Large intestine (tissue), 3 donors: Measurements from ENCODE around the gene TFB1M. TPM values are rescaled to one million over a fixed set of nuclear protein-coding genes. Genes with fewer than 3 reads are reported as not detected.
A peak's percentile ranks its signal among the peaks of the same experiment; 100 is the strongest.
"Not testable (repeated sequence)": the region's sequence is repeated elsewhere in the genome, so short reads cannot be mapped to it uniquely, and the experiment has no call there.

Source experiments
- DNase-seq, 2 donors: peaks; one replicate each; pipeline versions ENCODE4 v3.0.0 to v3.0.0-alpha.2; 2013
- H3K27ac ChIP-seq: one replicate; pipeline ENCODE4 v1.5.1; 2013; ENCODE audit warnings: low read length
- H3K27me3 ChIP-seq: 2 replicates; pipeline ENCODE4 v1.6.1; 2013; ENCODE audit warnings: low read length; ENCODE audit not compliant: control insufficient read depth, insufficient read depth
- H3K36me3 ChIP-seq: 2 replicates; pipeline ENCODE4 v1.6.1; 2013; ENCODE audit warnings: low read length; ENCODE audit not compliant: control insufficient read depth, insufficient read depth
- H3K4me1 ChIP-seq: one replicate; pipeline ENCODE4 v1.6.1; 2013; ENCODE audit warnings: low read length; ENCODE audit not compliant: control insufficient read depth, insufficient read depth
- H3K4me3 ChIP-seq: one replicate; pipeline ENCODE4 v1.5.1; 2013; ENCODE audit warnings: low read length
- H3K9me3 ChIP-seq: one replicate; pipeline ENCODE4 v1.6.1; 2013; ENCODE audit warnings: mild to moderate bottlenecking, low read depth, low read length, moderate library complexity; ENCODE audit not compliant: control insufficient read depth
- WGBS: methylation state at CpG from one replicate; pipeline ENCODE4 v1.1.5; 2013; ENCODE audit warnings: low lambda C conversion rate; ENCODE audit not compliant: insufficient coverage; 5-methylcytosine and 5-hydroxymethylcytosine counted together
- polyA plus RNA-seq: library from polyadenylated mRNA; unstranded; fragments of 120-200 nt; gene quantifications from one replicate; pipeline ENCODE4 v1.2.1, GENCODE V29; 2013

The TFB1M gene
- polyA plus RNA-seq, 1 donor = 17.8 TPM

DNA sequence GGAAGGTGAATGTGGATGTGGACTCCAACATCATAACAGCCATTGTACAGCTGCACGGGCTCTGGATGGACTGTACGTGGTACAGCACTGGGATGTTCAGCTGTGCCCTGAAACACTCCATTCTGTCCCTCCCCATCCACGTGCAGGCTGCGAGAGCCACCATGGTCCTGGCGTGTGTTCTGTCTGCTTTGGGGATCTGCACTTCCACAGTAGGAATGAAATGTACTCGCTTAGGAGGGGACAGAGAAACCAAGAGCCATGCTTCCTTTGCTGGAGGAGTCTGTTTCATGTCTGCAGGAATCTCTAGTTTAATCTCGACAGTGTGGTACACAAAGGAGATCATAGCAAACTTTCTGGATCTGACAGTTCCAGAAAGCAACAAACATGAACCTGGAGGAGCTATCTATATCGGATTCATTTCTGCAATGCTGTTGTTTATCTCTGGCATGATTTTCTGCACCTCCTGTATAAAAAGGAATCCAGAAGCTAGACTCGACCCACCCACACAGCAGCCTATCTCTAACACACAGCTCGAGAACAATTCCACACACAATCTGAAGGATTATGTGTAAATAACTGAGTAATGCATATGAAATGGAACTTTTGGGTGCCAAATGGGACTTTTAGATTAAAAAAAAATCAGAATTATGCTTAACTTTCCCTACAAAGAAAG, 38.3 kb downstream of the TFB1M start:
- Histone ChIP-seq H3K36me3 (peaks cover 30% of the 10 kb centered on the region), H3K27me3 (no peaks in the 10 kb centered on the region), H3K4me1 (no peaks in the 10 kb centered on the region), H3K9me3 (no peaks in the 10 kb centered on the region), H3K4me3 (no peak overlapping the region), H3K27ac (no peak overlapping the region)
- no peak for DNase-seq
- 86% methylated on average over 1 of the region's 10 CpGs for WGBS

GRCh38 chr6:155274533-155274932, 39.8 kb downstream of the TFB1M start:
- no peaks in the 10 kb centered on the region for H3K4me1 ChIP-seq
- no peak overlapping the region for H3K27ac ChIP-seq
- no CpG with 5 or more reads among the region's 1 CpG for WGBS
- no peak for DNase-seq
- H3K9me3 ChIP-seq = no peaks in the 10 kb centered on the region
- H3K36me3 ChIP-seq = peaks cover 24% of the 10 kb centered on the region
- no peaks in the 10 kb centered on the region for H3K27me3 ChIP-seq
- H3K4me3 ChIP-seq = no peak overlapping the region

DNA sequence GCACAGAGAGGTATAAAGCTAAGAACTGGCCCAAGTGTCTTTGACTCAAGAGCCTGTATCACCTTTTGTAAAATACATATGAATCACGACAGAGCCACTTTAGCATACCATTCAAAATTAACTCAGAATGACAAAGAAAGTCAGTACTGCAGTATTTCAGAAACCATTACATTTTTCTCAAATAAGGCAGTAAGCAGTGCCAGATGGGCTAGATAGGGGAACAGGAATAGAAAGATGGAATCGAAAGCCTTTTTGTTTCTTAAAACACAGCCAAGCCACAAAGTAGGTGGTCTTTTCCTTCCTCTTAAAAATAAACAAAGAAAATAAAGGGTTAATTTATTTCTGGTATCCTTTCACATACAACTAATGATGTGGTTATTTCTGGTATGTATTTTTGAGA, 40.2 kb downstream of the TFB1M start:
- no peaks in the 10 kb centered on the region for H3K27me3 ChIP-seq
- H3K9me3 ChIP-seq = no peaks in the 10 kb centered on the region
- H3K4me1 ChIP-seq = no peaks in the 10 kb centered on the region
- DNase-seq = no peak
- no peak overlapping the region for H3K4me3 ChIP-seq
- no peak overlapping the region for H3K27ac ChIP-seq
- WGBS = no CpG with 5 or more reads among the region's 2 CpGs
- peaks cover 22% of the 10 kb centered on the region for H3K36me3 ChIP-seq

DNA sequence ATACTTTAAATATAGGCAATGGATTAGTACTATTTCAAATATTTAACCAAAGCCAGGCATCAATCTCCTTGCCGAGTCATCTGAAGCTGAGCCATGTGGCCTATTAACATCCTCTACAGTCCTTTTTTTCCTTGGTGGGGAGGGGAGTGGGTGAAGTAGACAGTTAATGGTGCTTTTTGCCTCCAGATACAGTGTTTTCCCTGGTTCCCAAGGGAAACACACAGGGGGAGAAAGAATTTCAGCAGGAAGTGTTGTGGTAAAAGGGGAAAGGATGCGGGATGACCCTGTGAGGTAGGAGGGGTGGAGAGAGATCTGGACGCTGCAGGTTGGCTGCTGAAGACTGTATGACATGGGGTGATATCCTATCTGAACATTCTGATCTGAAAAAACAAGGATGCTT, 40.9 kb downstream of the TFB1M start:
- Histone ChIP-seq H3K4me1 (no peaks in the 10 kb centered on the region), H3K4me3 (no peak overlapping the region), H3K9me3 (no peaks in the 10 kb centered on the region), H3K27me3 (no peaks in the 10 kb centered on the region), H3K36me3 (peaks cover 21% of the 10 kb centered on the region), H3K27ac (no peak overlapping the region)
- DNase-seq = peak; percentile 9 to 31
- 20% methylated on average over 1 of the region's 3 CpGs for WGBS

GRCh38 chr6:155272353-155273232, 41.7 kb downstream of the TFB1M start:
- no peak overlapping the region for H3K4me3 ChIP-seq
- H3K4me1 ChIP-seq = no peaks in the 10 kb centered on the region
- H3K9me3 ChIP-seq = no peaks in the 10 kb centered on the region
- 83% methylated on average over 1 of the region's 8 CpGs for WGBS
- no peak overlapping the region for H3K27ac ChIP-seq
- H3K27me3 ChIP-seq = no peaks in the 10 kb centered on the region
- H3K36me3 ChIP-seq = peaks cover 16% of the 10 kb centered on the region
- peak in 1 of 2 donors; percentile 12 for DNase-seq

- no peaks in the 10 kb centered on the region for H3K9me3 ChIP-seq
- H3K36me3 ChIP-seq = peaks cover 16% of the 10 kb centered on the region
- no peaks in the 10 kb centered on the region for H3K4me1 ChIP-seq
- H3K4me3 ChIP-seq = no peak overlapping the region
- H3K27me3 ChIP-seq = no peaks in the 10 kb centered on the region
- no peak for DNase-seq
- no peak overlapping the region for H3K27ac ChIP-seq
These were observed 43.1 kb downstream of the TFB1M start for GRCh38 chr6:155271145-155271544.

DNA sequence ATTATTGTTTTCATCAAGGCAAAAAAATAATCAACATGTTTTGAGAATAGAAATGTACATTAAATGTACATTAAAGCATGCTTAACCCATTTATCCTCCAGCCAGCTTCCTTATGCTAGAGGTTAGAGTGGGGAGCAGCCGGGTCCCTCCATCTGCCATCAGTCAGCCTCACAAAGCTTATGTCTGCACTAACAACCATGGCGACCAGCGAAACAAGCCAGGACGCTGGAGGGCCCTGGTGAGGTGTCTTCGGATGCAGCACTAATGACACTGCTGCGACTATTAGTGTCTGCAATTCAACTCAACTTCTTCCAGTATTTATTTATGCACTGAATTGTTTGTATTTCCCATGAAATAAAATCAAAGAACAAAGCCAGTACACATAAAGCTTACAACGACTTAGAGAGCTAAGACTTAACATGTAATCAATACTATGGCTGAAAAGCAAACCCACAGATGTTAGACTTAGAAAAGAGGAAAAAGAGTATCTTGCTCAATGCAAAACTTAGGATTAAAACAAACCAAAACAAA, 43.7 kb downstream of the TFB1M start:
- Histone ChIP-seq H3K27me3 (no peaks in the 10 kb centered on the region), H3K4me1 (no peaks in the 10 kb centered on the region), H3K4me3 (no peak overlapping the region), H3K27ac (no peak overlapping the region), H3K9me3 (no peaks in the 10 kb centered on the region), H3K36me3 (peaks cover 11% of the 10 kb centered on the region)
- no peak for DNase-seq
- no CpG with 5 or more reads among the region's 7 CpGs for WGBS

- no peak for DNase-seq
- Histone ChIP-seq H3K4me3 (no peak overlapping the region), H3K4me1 (no peaks in the 10 kb centered on the region), H3K27ac (no peak overlapping the region), H3K36me3 (peaks cover 9% of the 10 kb centered on the region), H3K9me3 (no peaks in the 10 kb centered on the region), H3K27me3 (no peaks in the 10 kb centered on the region)
- no CpG with 5 or more reads among the region's 3 CpGs for WGBS
These were observed 44.5 kb downstream of the TFB1M start for GRCh38 chr6:155269765-155270164.

DNA sequence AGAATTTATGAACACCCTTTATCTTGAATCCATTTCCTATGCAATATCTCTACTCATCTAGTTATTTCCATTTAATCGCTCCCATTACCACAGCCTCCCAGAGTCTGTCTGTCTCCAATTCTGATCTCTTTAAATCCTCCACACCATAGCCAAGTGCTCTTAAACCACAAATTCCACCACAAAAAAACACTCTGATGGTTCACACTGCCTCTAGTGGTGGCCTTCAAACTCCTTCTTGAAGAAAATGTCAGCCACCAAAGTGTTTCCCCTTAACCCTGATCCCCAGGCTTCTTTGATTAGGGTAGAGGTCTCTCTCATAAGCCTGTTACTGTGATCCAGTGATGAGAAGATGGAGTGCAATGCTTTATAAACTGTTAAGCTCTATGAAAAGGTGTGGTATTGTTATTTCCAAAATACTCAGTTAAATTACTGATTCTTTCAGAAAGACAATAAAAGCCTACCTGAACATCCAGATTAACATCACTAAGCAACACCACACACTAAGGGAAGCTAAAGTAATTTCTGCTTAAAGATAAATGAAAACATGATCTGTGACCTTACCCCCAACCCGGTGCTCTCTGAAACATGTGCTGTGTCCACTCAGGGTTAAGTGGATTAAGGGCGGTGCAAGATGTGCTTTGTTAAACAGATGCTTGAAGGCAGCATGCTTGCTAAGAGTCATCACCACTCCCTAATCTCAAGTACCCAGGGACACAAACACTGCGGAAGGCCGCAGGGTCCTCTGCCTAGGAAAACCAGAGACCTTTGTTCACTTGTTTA, 46.0 kb downstream of the TFB1M start:
- not testable (repeated sequence) for H3K27ac ChIP-seq, DNase-seq, H3K4me1 ChIP-seq, H3K4me3 ChIP-seq, H3K27me3 ChIP-seq, H3K9me3 ChIP-seq, H3K36me3 ChIP-seq
- WGBS = 100% methylated on average over 1 of the region's 5 CpGs

DNA sequence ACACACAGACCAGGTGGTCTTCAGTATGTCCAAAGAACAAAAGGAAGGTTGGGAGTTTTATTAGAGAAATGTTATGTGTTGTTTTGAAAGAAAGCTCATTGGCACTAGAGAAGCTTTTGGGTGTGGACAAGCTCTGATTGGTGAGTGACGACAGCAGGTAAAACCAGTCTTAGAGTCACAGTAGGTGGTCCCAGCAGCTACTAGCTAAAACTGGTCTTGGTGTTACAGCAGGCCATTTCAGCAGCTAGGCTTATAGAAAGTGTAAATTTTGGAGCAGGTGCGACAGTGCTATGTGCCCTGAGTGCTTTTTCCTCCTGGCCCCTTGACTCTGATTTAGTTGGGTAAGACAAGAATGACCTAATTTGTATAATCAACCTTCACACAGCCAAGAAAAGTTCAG, 46.9 kb downstream of the TFB1M start:
- H3K4me3 ChIP-seq = no peak overlapping the region
- H3K27me3 ChIP-seq = no peaks in the 10 kb centered on the region
- H3K27ac ChIP-seq = no peak overlapping the region
- peaks cover 6% of the 10 kb centered on the region for H3K36me3 ChIP-seq
- DNase-seq = no peak
- no CpG with 5 or more reads among the region's 2 CpGs for WGBS
- no peaks in the 10 kb centered on the region for H3K9me3 ChIP-seq
- no peaks in the 10 kb centered on the region for H3K4me1 ChIP-seq
